KG1 (cell line): ENCODE measurements around the gene ACKR1.
A peak's percentile ranks its signal among the peaks of the same experiment; 100 is the strongest.

ENCODE experiments used
- DNase-seq: peaks from one replicate; lab custom pipeline; 2025; lab: John Stamatoyannopoulos, UW

The ACKR1 gene

DNA sequence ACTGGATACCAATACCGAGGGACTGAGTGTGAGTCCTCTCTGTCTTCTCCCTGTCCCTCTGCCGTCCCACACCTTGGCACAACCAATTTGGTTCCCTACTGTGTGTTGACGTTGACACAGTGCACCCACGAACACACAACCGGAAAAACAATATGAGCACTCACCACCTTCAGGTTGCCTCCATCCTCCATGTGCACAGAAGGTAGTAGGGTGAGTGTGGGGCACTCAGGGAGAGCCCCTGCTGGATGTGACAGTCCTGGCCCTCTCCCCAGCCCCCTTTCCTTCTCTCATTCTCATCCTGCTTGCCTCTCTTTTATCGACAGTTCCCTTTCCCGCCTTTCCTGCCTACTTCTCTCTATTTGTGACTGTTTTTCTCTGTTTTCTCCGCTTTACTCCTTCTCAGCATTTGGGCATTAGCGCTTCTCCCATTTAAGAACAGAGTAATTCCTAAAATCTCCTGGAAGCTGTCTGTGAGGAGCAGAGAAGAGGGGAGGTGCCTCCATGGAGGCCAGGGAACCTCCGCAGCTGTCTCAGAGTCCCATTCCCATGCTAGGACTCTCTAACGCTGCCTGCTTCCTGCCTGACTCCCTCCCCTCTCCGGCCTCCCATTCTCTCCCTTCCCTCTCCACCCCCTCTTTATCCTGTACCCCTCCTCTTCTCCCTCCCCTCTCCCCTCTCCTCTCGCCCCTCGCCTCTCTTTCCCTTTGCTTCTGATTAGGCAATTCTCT is 16.9 kb upstream of the ACKR1 start:
- no peak for DNase-seq

GRCh38 chr1:159188375-159188788 is 16.3 kb upstream of the ACKR1 start:
- no peak for DNase-seq

- no peak for DNase-seq
Observed at GRCh38 chr1:159190441-159190840, 14.2 kb upstream of the ACKR1 start.

DNA sequence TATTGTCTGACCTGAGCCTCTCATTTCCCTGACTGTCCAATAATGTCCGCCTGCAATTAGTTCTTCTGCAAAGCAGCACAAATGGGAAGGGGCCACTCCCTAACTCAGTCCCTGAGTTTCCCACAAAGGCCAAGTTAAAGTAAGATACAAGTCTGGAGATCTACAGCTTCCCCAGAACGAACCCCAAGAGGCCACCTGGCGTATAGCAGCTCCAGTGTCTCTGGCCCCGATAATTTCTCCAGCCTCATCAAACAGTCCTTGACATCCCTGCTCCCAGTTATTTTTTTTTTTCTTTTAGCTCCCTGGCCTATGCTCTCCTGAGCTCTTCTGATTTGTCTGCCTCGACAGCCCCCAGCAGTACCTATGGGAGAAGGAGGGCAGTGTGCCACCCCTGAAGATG is 8.1 kb upstream of the ACKR1 start:
- DNase-seq, result no peak

DNA sequence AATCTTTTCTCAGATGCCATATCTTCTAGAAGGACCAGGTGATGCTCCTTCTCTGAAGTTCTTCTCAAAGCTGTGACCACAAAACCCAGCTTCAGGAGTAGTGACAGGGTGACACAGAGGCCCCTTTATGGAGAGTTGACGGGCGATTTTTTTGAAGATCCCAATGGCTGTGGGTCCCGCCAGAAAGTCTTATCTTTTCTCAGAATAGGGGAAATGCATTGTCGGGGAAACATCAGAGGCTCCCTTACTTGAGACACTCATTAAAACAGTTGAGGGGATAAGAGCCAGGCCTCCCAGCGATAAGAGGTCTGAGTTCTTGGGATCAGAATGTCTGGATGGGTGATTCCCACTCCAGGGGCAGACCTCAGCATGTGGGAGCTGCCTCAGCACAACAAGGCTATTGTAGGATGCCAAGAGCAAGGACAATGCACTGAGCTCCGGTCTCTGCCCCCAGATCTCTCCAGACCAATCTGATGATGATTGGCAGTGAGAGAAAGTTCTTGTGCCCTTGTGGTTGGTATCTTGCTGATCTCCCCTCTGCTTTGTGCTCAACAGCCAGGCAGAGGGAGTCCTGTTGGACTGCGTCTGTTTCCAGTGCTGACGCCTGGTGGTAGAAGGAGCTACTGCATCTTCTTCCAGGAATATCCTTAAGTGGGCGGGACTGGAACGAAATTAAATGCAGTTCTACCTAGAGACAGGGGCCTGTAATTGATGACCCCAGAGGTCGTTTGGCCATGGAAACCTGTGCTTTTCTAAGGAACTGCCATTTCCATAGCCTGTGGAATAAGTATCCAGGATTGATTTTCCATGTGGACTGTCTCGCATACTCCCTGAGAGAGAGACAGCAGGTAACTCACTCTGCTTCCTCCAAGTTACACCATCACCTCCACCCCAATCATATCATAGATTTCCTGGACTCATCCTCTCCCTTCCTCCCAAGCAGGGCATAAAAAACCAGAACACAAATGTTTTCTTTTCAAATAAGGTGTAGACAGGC is 6.8 kb upstream of the ACKR1 start:
- peak; percentile 2 for DNase-seq

DNA sequence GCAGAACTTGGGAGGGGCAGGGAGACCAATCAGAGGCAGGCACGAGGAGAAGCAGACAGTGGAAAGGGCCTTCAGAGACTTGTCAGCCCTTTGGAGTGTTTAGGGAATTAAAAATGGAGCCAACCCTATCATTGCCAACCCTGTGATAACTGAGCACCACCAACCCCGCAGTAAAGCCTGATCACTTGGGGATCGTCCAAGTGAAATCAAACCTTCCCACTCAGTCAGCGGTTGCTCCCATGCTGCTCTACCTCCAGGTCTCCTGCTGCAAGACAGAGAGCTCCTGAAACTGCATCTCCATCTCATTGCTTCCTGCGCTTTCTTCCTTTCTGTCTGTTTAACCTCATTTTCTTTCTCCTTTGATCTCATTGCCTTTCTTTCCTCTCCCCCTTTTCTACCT is 4.8 kb upstream of the ACKR1 start:
- no peak for DNase-seq

DNA sequence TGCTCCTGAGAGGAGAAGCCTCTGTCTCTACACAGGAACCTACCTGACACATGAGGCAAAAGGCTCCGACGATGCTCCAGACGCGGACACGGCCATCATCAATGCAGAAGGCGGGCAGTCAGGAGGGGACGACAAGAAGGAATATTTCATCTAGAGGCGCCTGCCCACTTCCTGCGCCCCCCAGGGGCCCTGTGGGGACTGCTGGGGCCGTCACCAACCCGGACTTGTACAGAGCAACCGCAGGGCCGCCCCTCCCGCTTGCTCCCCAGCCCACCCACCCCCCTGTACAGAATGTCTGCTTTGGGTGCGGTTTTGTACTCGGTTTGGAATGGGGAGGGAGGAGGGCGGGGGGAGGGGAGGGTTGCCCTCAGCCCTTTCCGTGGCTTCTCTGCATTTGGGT is 3.9 kb upstream of the ACKR1 start:
- DNase-seq, result no peak

DNA sequence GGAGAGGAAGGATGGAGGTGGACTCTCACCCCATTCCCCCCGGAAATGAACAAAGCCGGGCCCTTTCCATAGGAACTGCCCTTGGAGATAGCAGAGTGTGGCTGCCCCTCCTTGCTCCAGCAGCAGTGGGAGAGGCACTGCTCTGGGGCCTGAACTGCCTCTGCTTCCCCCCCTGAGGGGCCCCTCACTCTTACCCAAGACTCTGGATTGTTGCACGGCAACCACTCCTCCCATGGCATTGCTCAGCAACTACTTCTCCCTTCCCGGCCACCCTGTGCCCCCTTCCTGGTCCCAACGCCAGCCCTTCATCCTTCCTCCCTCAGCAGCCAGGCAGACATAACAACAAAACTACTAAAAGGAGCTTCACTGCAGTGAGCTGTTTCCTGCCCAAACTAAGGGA is 3.0 kb upstream of the ACKR1 start:
- no peak for DNase-seq

GRCh38 chr1:159203610-159204009 is 1.1 kb upstream of the ACKR1 start:
- no peak for DNase-seq

DNA sequence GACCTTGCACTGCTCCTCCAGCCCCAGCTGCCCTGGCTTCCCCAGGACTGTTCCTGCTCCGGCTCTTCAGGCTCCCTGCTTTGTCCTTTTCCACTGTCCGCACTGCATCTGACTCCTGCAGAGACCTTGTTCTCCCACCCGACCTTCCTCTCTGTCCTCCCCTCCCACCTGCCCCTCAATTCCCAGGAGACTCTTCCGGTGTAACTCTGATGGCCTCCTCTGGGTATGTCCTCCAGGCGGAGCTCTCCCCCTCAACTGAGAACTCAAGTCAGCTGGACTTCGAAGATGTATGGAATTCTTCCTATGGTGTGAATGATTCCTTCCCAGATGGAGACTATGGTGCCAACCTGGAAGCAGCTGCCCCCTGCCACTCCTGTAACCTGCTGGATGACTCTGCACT is 550 bp downstream of the ACKR1 start:
- no peak for DNase-seq

DNA sequence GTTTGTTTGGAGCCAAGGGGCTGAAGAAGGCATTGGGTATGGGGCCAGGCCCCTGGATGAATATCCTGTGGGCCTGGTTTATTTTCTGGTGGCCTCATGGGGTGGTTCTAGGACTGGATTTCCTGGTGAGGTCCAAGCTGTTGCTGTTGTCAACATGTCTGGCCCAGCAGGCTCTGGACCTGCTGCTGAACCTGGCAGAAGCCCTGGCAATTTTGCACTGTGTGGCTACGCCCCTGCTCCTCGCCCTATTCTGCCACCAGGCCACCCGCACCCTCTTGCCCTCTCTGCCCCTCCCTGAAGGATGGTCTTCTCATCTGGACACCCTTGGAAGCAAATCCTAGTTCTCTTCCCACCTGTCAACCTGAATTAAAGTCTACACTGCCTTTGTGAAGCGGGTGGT is 1.4 kb downstream of the ACKR1 start:
- no peak for DNase-seq

GRCh38 chr1:159207080-159207479 is 2.4 kb downstream of the ACKR1 start:
- no peak for DNase-seq

DNA sequence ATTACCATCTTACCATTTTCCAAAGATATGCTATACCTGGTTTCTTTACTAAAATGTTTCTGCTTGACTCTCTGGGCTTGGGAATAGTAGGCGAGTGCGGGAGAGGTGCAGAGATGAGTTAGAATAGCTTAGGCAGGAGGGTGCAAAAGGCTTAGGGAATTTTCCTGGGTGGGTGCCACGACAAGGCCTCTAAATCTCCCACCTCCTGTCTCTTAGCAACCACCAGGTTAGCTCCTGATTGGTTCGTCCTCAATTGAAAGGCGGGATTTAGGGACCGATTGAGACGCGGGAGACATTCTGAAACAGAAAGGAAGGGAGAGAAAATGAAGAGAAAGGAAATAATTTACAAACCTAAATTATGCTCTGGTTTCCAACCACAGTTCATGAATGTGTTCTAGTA is 3.1 kb downstream of the ACKR1 start:
- DNase-seq, result no peak

GRCh38 chr1:159208175-159208825 is 3.6 kb downstream of the ACKR1 start:
- no peak for DNase-seq

- no peak for DNase-seq
Observed at GRCh38 chr1:159209061-159209460, 4.4 kb downstream of the ACKR1 start.

DNA sequence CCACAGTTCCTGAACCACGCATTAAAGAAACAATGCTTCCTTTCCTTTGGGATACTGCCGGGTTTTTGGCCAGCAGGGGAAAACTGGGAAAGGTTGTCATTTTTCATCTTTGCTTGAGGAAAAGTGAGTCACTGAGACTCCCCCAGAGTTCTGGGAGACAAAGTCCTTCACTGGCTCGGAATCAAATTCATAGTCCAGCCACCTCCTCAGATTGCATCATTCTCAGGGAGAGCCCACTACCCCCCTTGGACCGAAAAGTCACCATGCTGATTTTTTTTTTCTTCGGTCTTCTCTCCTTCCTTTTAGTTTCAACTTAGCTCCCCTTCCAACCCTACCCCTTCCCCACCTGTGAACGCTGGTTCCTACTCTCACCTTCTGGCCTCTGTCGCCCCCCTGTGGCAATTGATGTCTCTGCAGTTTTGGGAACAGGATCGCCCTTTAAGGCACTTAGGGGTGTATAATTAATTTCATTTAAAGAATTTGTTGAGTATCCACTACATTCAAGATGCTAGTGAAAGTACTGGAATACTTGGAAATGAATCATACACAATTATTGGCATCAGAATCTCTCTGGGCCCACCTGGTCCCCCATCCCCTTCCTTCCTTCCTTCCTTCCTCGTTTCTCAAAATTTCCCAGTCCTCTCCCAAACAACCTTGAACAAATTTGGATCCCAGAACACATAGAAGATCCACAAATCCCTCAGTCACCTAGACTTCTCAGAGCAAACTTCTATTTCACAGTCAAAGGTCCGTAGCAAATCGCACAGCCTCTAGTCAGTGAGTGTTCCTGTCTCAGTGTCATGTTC is 6.9 kb downstream of the ACKR1 start:
- peak; percentile 20 for DNase-seq

GRCh38 chr1:159212596-159212995 is 7.9 kb downstream of the ACKR1 start:
- no peak for DNase-seq

DNA sequence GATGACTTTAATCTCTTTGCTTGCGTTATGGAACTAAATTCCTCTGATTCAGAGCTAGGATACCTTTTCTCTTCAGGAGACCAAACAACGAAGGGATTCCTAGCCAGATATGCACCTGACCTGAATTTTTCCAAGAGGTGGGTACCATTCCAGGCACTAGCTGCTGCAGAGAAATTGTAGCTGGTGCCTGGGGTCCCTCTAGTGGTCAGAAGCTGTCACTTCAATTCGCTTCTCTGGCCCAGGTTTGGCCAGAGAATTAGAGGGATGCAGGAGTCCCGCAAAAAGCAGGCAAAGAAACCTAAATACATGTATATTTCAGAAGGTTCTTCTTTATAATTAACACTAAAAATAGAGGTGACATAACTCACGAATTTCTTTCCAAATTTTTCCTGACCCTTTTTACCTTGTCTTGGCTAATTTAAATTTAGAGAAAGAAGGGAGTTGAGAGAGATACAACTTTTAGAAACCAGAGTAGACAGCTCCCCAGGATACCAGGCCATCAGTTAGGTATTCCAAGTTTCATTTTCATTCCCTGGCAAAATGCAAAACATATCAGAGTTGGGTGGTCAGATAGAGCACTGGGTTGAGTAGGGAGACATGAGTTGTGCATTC is 9.6 kb downstream of the ACKR1 start:
- DNase-seq, result no peak

GRCh38 chr1:159218649-159219636 is 14.3 kb downstream of the ACKR1 start:
- no peak for DNase-seq
